ENCODE measurements around the gene JCAD. TPM values are rescaled to one million over a fixed set of nuclear protein-coding genes. Genes with fewer than 3 reads are reported as not detected.

Gene JCAD
- polyA plus RNA-seq, 1 donor from 2014 or later, result 2.3 TPM

GRCh38 chr10:30056767-30057355 lies 2.5 kb downstream of the JCAD start (continued):
- TF ChIP-seq EZH2 (IDR thresholded peaks at IDR 0.05; ENCODE audit: borderline replicate concordance, insufficient read depth, low read length, poor library complexity, severe bottlenecking), result no peak

DNA sequence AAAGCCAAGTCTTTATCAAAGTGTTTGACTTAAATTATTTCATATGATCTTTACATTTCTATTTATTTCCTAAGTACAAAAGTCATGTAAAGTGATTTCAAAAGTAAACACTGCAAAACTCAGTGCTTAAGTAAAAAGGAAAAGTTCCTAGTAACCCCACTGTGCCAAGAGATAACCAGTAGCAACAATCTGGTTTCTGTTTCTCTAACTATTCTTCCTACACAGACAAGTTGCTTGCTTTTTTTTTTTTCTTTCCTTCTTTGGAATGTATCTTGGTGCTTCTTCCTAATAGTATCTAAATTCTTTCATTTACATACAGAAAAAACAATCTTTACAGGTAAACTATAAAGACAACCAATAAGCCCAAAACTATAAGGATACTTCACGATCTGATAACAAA lies 3.1 kb downstream of the JCAD start:
- no peak overlapping the region for H3K4me3 ChIP-seq (ENCODE audit: low read length)
- no peaks in the 10 kb centered on the region for H3K79me2 ChIP-seq (replicated peaks; ENCODE audit: insufficient read depth, low read length)
- H3F3A ChIP-seq (ENCODE audit: insufficient read depth, low read length, poor library complexity, severe bottlenecking), result no peaks in the 10 kb centered on the region
- H3K4me2 ChIP-seq (ENCODE audit: low read length), result no peak overlapping the region
- no peak overlapping the region for H2AFZ ChIP-seq (ENCODE audit: low read depth, low read length)
- no peaks in the 10 kb centered on the region for H3K9me2 ChIP-seq (ENCODE audit: insufficient read depth, low read length)
- TF ChIP-seq REST (IDR thresholded peaks at IDR 0.05; ENCODE audit: borderline replicate concordance) (no peak), SMC3 (conservative IDR thresholded peaks at IDR 0.05; ENCODE audit: poor library complexity) (no peak), MXI1 (conservative IDR thresholded peaks at IDR 0.05; ENCODE audit: poor library complexity, severe bottlenecking) (no peak), TAF1 (IDR thresholded peaks at IDR 0.05; ENCODE audit: low read depth) (no peak), RAD21 (conservative IDR thresholded peaks at IDR 0.05) (no peak), EZH2 (IDR thresholded peaks at IDR 0.05; ENCODE audit: borderline replicate concordance, insufficient read depth, low read length, poor library complexity, severe bottlenecking) (no peak), CTCF (IDR thresholded peaks at IDR 0.05; ENCODE audit: poor library complexity, severe bottlenecking) (no peak), EP300 (conservative IDR thresholded peaks at IDR 0.05; ENCODE audit: poor library complexity, severe bottlenecking) (no peak), POLR2AphosphoS5 (IDR thresholded peaks at IDR 0.05) (no peak)
- no peaks in the 10 kb centered on the region for H3K9me3 ChIP-seq (ENCODE audit: low read length)
- no peaks in the 10 kb centered on the region for H4K20me1 ChIP-seq (ENCODE audit: insufficient read depth)
- H3K27ac ChIP-seq (ENCODE audit: low read length), result no peak overlapping the region
- no peak overlapping the region for H3K9ac ChIP-seq (ENCODE audit: low read length)
- peaks cover 24% of the 10 kb centered on the region for H3K27me3 ChIP-seq (ENCODE audit: insufficient read depth, low read depth, low read length)
- no peaks in the 10 kb centered on the region for H3K36me3 ChIP-seq (ENCODE audit: insufficient read depth, low read length)

DNA sequence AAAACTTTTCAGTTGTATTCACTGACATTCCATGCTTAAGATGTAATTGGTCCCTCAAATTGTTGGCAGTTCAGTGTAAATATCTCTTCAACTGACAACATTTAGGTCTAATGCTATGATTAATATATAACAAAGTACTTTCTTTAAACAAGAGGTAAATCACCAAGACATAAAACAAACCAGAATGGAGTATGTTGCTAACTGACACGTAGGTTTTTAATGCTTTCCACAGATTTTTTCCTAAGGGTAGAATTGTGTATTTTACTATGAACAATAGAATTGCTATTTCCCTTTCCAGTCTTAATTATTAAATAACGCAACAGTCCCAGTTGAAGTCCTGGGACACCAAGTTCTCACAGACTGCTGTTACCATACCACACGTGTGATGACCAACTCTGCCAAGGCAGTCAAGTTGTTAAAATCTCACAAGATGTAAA lies 4.1 kb downstream of the JCAD start:
- no peaks in the 10 kb centered on the region for H3K9me2 ChIP-seq (ENCODE audit: insufficient read depth, low read length)
- peaks cover 24% of the 10 kb centered on the region for H3K27me3 ChIP-seq (ENCODE audit: insufficient read depth, low read depth, low read length)
- H2AFZ ChIP-seq (ENCODE audit: low read depth, low read length), result no peak overlapping the region
- no peak overlapping the region for H3K4me3 ChIP-seq (ENCODE audit: low read length)
- TF ChIP-seq RAD21 (conservative IDR thresholded peaks at IDR 0.05) (no peak), EP300 (conservative IDR thresholded peaks at IDR 0.05; ENCODE audit: poor library complexity, severe bottlenecking) (no peak), MXI1 (conservative IDR thresholded peaks at IDR 0.05; ENCODE audit: poor library complexity, severe bottlenecking) (no peak), SMC3 (conservative IDR thresholded peaks at IDR 0.05; ENCODE audit: poor library complexity) (no peak), POLR2AphosphoS5 (IDR thresholded peaks at IDR 0.05) (no peak), REST (IDR thresholded peaks at IDR 0.05; ENCODE audit: borderline replicate concordance) (no peak), EZH2 (IDR thresholded peaks at IDR 0.05; ENCODE audit: borderline replicate concordance, insufficient read depth, low read length, poor library complexity, severe bottlenecking) (no peak), CTCF (IDR thresholded peaks at IDR 0.05; ENCODE audit: poor library complexity, severe bottlenecking) (no peak), TAF1 (IDR thresholded peaks at IDR 0.05; ENCODE audit: low read depth) (no peak)
- H3K4me2 ChIP-seq (ENCODE audit: low read length), result no peak overlapping the region
- H3F3A ChIP-seq (ENCODE audit: insufficient read depth, low read length, poor library complexity, severe bottlenecking), result no peaks in the 10 kb centered on the region
- no peak overlapping the region for H3K9ac ChIP-seq (ENCODE audit: low read length)
- H3K79me2 ChIP-seq (replicated peaks; ENCODE audit: insufficient read depth, low read length), result no peaks in the 10 kb centered on the region
- no peak overlapping the region for H3K27ac ChIP-seq (ENCODE audit: low read length)
- H4K20me1 ChIP-seq (ENCODE audit: insufficient read depth), result no peaks in the 10 kb centered on the region
- no peaks in the 10 kb centered on the region for H3K9me3 ChIP-seq (ENCODE audit: low read length)
- H3K36me3 ChIP-seq (ENCODE audit: insufficient read depth, low read length), result no peaks in the 10 kb centered on the region
